C4-2B (cell line): ENCODE data around the gene ATXN1.

ENCODE experiments used
- H3K27ac ChIP-seq: fragments of 450-650 bp; 2 replicates; pipeline ENCODE4 v1.5.1; 2017
- ZFX ChIP-seq: fragments of 450-650 bp; IDR thresholded peaks from 2 replicates; pipeline ENCODE4 v1.6.1; 2017
- TF ChIP-seq, protein P1 (sequence below): fragments of 450-650 bp; conservative IDR thresholded peaks from 2 replicates; pipeline ENCODE4 v1.5.1; 2017; ENCODE audit warnings: mild to moderate bottlenecking

Gene ATXN1

DNA sequence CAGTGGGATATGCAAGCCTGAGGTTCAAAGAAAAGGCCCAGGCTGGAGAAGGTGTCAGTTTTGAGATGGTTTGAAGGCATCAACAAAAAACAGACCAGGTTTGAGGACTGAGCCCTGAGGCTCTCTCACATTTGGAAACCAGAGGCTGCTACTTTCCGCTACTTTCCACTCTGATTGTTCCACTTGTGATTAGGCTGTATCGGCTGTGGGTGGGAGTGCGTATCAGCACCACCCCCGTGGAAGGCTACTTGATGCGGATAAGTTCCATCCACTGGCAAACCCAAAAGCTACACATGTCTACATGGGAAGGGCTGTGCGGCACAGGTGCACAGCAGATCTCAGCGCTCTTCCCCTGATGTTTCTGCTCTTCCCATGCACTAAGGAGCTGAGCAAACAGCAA is 324.2 kb downstream of the ATXN1 start:
- no peak overlapping the region for H3K27ac ChIP-seq
- TF ChIP-seq ZFX = no peak
- TF ChIP-seq, protein P1, sequence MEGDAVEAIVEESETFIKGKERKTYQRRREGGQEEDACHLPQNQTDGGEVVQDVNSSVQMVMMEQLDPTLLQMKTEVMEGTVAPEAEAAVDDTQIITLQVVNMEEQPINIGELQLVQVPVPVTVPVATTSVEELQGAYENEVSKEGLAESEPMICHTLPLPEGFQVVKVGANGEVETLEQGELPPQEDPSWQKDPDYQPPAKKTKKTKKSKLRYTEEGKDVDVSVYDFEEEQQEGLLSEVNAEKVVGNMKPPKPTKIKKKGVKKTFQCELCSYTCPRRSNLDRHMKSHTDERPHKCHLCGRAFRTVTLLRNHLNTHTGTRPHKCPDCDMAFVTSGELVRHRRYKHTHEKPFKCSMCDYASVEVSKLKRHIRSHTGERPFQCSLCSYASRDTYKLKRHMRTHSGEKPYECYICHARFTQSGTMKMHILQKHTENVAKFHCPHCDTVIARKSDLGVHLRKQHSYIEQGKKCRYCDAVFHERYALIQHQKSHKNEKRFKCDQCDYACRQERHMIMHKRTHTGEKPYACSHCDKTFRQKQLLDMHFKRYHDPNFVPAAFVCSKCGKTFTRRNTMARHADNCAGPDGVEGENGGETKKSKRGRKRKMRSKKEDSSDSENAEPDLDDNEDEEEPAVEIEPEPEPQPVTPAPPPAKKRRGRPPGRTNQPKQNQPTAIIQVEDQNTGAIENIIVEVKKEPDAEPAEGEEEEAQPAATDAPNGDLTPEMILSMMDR = no peak

DNA sequence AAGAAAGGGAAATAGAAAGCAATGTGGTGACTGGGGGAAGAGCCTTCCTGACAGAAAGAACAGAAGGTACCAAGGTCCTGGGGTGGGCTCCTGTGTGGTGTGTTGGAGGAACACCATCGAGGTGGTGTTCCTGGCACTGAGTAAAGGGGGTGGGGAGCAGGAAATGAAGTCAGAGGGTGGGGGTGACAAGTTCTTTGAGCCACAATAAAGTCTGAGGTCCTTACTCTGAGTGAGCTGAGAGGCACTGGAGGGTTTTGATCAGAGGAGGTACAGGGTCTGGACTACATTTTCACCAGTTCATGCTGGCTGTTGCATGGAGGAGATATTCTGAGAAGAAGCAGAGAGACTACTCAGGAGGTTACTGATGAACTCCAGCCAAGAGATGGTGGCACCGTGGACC is 324.7 kb downstream of the ATXN1 start:
- no peak for TF ChIP-seq ZFX
- TF ChIP-seq, protein P1 = no peak
- no peak overlapping the region for H3K27ac ChIP-seq

DNA sequence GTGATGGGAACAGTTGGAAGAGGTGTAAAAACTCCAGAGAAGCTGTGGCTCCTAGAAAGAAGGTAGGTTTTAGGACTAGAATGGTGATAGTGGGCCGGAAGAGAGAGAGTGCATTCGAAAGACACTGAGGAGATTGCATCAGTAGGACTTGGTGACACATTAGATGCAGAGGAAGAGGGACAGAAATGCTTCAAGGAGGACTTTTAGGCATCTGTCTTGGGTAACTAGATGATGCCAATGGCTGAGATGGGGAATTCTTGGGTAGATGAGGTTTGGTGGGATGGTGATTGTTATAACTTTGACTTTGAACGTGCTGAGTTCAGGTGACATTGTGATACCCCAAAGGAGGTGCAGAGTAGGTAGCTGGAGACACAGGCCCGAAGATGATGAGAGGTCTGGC is 326.4 kb downstream of the ATXN1 start:
- TF ChIP-seq, protein P1 = no peak
- no peak for TF ChIP-seq ZFX
- no peak overlapping the region for H3K27ac ChIP-seq

DNA sequence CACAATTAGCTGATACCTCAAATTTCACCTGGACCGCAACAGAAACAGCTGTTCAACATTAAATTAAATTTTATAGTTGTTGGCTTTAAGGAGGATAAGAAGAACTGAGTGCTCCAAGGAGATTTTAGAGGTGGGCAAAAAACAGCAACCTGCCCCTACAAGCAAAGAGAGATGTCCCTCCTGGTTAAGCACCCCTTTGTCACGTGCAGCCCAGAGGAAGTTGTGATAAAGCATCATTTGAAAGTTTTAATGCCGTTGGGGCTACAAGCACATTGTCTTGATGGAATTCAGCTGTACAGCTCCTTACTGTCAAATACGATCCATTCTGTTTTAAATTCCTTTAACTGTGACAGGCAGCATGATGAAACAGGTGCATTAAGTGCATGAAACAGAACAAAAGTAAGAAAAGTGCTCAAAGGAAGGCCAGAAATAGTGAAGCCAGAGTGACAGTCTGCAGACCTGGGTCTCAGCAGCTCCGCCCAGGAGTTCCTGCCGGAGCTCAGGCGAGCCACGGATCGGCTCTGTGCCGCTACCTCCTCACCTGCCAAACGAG is 327.8 kb downstream of the ATXN1 start:
- no peak overlapping the region for H3K27ac ChIP-seq
- TF ChIP-seq, protein P1 = no peak
- no peak for TF ChIP-seq ZFX

DNA sequence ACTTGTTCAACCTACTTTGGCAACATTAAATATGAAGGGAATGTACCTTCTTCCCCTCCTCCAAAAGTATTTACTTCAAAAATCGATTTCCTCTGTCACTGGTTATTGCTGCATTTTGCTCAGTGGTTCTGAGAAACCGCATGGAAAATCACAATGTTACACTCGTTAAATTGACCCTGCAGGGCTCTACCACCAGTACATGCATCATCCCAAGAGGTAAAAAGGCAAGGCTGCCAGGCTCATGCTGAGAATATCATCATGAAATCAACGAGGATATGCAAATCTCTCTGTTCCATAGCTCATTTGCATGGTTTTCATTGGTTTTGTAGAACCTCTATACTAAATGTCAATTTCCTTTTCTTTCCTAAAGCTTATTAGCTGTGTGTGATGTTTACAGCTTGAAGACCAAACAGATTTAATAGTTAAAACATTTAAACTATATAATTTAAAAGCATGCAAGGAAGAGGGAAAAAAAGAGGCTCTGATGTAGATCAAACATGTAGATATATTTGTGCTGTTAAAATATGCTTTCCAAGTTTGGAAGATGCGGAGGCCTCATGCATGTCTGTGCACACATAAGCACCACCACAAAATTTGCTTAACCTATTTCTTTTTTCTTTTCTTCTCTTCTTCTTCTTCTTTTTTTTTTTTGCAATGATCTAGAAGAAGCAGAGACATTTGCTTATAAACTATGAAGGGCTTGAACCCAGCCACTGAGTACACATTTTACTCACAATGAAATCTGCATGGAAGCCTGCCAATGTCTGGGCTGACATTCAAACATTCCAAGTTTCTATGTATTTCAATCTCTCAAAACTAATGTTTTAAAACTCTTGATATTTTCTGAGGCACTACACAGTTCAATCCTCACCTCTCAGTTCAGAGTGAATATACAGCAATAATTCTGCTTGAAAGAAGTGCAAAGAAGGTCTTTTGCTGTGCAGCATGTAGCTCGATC is 328.9 kb downstream of the ATXN1 start:
- no peak overlapping the region for H3K27ac ChIP-seq
- TF ChIP-seq ZFX = no peak
- TF ChIP-seq, protein P1 = no peak

DNA sequence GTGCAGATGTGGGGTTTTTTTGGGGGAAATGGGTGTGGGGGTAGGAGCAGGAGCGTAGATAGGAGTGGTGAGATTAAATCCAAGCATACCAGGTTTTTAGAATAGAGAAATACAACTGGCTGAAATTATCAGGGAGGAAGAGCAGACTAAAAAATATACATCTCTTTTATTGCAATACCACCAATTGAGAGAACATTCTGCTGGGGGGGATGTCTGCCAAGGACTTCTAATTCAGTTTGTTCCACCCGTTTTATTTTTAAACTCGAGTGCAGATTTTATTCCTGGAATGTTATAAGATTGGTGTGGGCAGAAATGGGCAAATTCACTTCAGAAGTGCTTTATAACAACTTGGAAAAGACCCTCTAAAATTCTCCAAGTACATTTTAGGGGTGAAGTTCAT is 330.2 kb downstream of the ATXN1 start:
- no peak overlapping the region for H3K27ac ChIP-seq
- TF ChIP-seq, protein P1 = no peak
- no peak for TF ChIP-seq ZFX

DNA sequence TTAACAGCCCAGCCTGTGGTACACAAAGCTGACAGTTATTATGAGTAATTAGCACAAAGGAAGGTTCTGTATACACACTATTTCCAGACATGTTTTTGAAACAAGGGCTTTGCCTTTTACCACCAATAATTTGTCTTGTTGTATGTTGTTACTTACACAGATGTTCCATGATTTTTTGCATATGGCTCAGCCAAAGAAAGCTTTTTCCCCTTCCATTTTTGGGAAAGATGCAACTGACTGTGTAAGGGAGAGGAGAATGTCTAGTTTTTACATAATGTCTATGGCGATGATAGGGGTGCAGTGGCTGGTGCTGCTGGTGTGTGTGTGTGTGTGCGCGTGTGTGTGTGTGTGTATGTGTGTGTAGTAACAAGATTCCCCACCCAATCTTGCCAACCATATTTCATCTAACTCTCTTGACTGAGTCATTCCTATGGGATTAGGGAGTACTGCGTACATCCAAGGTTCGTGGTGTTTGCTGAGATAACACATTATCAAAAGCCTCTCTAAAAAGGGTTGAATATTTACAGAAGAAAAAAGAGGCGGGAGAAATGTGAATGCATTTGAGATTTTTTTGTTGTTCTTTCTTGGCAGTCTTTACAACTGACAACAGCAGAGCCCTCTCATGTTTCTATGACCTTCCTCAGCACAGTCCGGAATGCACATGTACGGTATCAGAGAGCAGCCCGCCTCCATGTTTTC is 330.7 kb downstream of the ATXN1 start:
- H3K27ac ChIP-seq = no peak overlapping the region
- TF ChIP-seq, protein P1 = no peak
- TF ChIP-seq ZFX = no peak
